Neural cell (in vitro differentiated cells): ENCODE measurements around the gene IP6K1. TPM values are rescaled to one million over a fixed set of nuclear protein-coding genes. Genes with fewer than 3 reads are reported as not detected.

ENCODE experiments used
- H2AFZ ChIP-seq: fragments of 200-600, 300-800 bp; sonication (generic), shearing (Covaris generic); 2 replicates; pipeline ENCODE4 v1.6.0; 2014; ENCODE audit warnings: low read depth, mild to moderate bottlenecking, antibody characterized with exemption, low read length, moderate library complexity
- H3F3A ChIP-seq: fragments of 200-600 bp; shearing (Covaris generic); 2 replicates; pipeline ENCODE4 v1.6.1; 2016; ENCODE audit warnings: mild to moderate bottlenecking, moderate library complexity, mixed read lengths, antibody characterized with exemption, low read length; ENCODE audit not compliant: insufficient read depth, poor library complexity, severe bottlenecking
- H3K27ac ChIP-seq: fragments of 200-600, 300-800 bp; sonication (generic), shearing (Covaris generic); 2 replicates; pipeline ENCODE4 v1.5.1; 2014; ENCODE audit warnings: mild to moderate bottlenecking, low read length, moderate library complexity
- H3K27me3 ChIP-seq: fragments of 300-800, 200-600 bp; sonication (generic), shearing (Covaris generic); 2 replicates; pipeline ENCODE4 v1.6.0; 2014; ENCODE audit warnings: mild to moderate bottlenecking, low read depth, low read length, moderate library complexity; ENCODE audit not compliant: insufficient read depth
- H3K36me3 ChIP-seq: fragments of 300-800, 200-600 bp; sonication (generic), shearing (Covaris generic); 2 replicates; pipeline ENCODE4 v1.5.1; 2014; ENCODE audit warnings: mild to moderate bottlenecking, antibody characterized with exemption, low read length, moderate library complexity; ENCODE audit not compliant: insufficient read depth
- H3K4me2 ChIP-seq: fragments of 300-800, 200-600 bp; sonication (generic), shearing (Covaris generic); 2 replicates; pipeline ENCODE4 v1.6.0; 2014; ENCODE audit warnings: mild to moderate bottlenecking, low read length
- H3K4me3 ChIP-seq: fragments of 300-800, 200-600 bp; sonication (generic), shearing (Covaris generic); 2 replicates; pipeline ENCODE4 v1.5.1; 2014; ENCODE audit warnings: mild to moderate bottlenecking, low read length, moderate library complexity
- H3K79me2 ChIP-seq: fragments of 200-600 bp; shearing (Covaris generic); replicated peaks from 2 replicates; pipeline ENCODE4 v1.6.0; 2014; ENCODE audit warnings: mild to moderate bottlenecking, low read length, moderate library complexity; ENCODE audit not compliant: insufficient read depth
- H3K9ac ChIP-seq: fragments of 300-800, 200-600 bp; sonication (generic), shearing (Covaris generic); 2 replicates; pipeline ENCODE4 v1.6.1; 2016; ENCODE audit warnings: mild to moderate bottlenecking, low read length, mixed read lengths
- H3K9me2 ChIP-seq: fragments of 200-600 bp; shearing (Covaris generic); 2 replicates; pipeline ENCODE4 v1.6.1; 2016; ENCODE audit warnings: mild to moderate bottlenecking, low read length, mixed read lengths; ENCODE audit not compliant: insufficient read depth
- H3K9me3 ChIP-seq: fragments of 200-600, 300-800 bp; sonication (generic), shearing (Covaris generic); 2 replicates; pipeline ENCODE4 v1.6.1; 2016; ENCODE audit warnings: mild to moderate bottlenecking, mixed run types, low read length, moderate library complexity, mixed read lengths
- H4K20me1 ChIP-seq: fragments of 200-600 bp; shearing (Covaris generic); 2 replicates; pipeline ENCODE4 v1.6.1; 2016; ENCODE audit warnings: mild to moderate bottlenecking, mixed run types; ENCODE audit not compliant: insufficient read depth
- CTCF ChIP-seq: fragments of 450-650 bp; IDR thresholded peaks from 2 replicates; pipeline ENCODE4 v1.5.1; 2014; ENCODE audit warnings: antibody characterized with exemption, mild to moderate bottlenecking, moderate library complexity; ENCODE audit not compliant: poor library complexity, severe bottlenecking
- EP300 ChIP-seq: fragments of 450-650 bp; conservative IDR thresholded peaks from 2 replicates; pipeline ENCODE4 v1.6.1; 2014; ENCODE audit warnings: antibody characterized with exemption, mild to moderate bottlenecking, moderate library complexity; ENCODE audit not compliant: poor library complexity, severe bottlenecking
- EZH2 ChIP-seq: fragments of 200-600, 300-800 bp; shearing (Covaris generic), sonication (generic); IDR thresholded peaks from 2 replicates; pipeline ENCODE4 v1.6.1; 2014; ENCODE audit warnings: antibody characterized with exemption, low read length, borderline replicate concordance, mild to moderate bottlenecking; ENCODE audit not compliant: insufficient read depth, poor library complexity, severe bottlenecking
- MXI1 ChIP-seq: fragments of 450-650 bp; conservative IDR thresholded peaks from 2 replicates; pipeline ENCODE4 v1.6.1; 2014; ENCODE audit warnings: antibody characterized with exemption, mild to moderate bottlenecking; ENCODE audit not compliant: poor library complexity, severe bottlenecking
- POLR2AphosphoS5 ChIP-seq: IDR thresholded peaks from 2 replicates; pipeline ENCODE4 v1.6.1; 2012
- RAD21 ChIP-seq: fragments of 450-650 bp; conservative IDR thresholded peaks from 2 replicates; pipeline ENCODE4 v1.6.1; 2014; ENCODE audit warnings: antibody characterized with exemption, mild to moderate bottlenecking, moderate library complexity
- SMC3 ChIP-seq: fragments of 450-650 bp; conservative IDR thresholded peaks from 2 replicates; pipeline ENCODE4 v1.6.1; 2014; ENCODE audit warnings: antibody characterized with exemption, mild to moderate bottlenecking, moderate library complexity; ENCODE audit not compliant: poor library complexity
- TAF1 ChIP-seq: IDR thresholded peaks from 2 replicates; pipeline ENCODE4 v1.6.1; 2012; ENCODE audit warnings: low read depth
- polyA plus RNA-seq: library from polyadenylated mRNA; depleted of rRNA; stranded (reverse); fragments of >200 nt; gene quantifications from 2 replicates; pipeline ENCODE4 v1.2.3, GENCODE V29; 2014
- TF ChIP-seq, protein P1 (sequence below): IDR thresholded peaks from 2 replicates; pipeline ENCODE4 v1.6.1; 2012; ENCODE audit warnings: borderline replicate concordance

Gene IP6K1
- polyA plus RNA-seq, 1 donor from 2014 or later: 52.7 TPM

- no peaks in the 10 kb centered on the region for H3K9me3 ChIP-seq
- no peaks in the 10 kb centered on the region for H4K20me1 ChIP-seq
- H3K4me2 ChIP-seq: no peak overlapping the region
- no peak overlapping the region for H2AFZ ChIP-seq
- H3K4me3 ChIP-seq: no peak overlapping the region
- no peaks in the 10 kb centered on the region for H3K36me3 ChIP-seq
- H3K9ac ChIP-seq: no peak overlapping the region
- TF ChIP-seq SMC3 (no peak), CTCF (no peak), EP300 (no peak), POLR2AphosphoS5 (no peak), EZH2 (no peak), TAF1 (no peak), RAD21 (no peak), MXI1 (no peak)
- TF ChIP-seq, protein P1, sequence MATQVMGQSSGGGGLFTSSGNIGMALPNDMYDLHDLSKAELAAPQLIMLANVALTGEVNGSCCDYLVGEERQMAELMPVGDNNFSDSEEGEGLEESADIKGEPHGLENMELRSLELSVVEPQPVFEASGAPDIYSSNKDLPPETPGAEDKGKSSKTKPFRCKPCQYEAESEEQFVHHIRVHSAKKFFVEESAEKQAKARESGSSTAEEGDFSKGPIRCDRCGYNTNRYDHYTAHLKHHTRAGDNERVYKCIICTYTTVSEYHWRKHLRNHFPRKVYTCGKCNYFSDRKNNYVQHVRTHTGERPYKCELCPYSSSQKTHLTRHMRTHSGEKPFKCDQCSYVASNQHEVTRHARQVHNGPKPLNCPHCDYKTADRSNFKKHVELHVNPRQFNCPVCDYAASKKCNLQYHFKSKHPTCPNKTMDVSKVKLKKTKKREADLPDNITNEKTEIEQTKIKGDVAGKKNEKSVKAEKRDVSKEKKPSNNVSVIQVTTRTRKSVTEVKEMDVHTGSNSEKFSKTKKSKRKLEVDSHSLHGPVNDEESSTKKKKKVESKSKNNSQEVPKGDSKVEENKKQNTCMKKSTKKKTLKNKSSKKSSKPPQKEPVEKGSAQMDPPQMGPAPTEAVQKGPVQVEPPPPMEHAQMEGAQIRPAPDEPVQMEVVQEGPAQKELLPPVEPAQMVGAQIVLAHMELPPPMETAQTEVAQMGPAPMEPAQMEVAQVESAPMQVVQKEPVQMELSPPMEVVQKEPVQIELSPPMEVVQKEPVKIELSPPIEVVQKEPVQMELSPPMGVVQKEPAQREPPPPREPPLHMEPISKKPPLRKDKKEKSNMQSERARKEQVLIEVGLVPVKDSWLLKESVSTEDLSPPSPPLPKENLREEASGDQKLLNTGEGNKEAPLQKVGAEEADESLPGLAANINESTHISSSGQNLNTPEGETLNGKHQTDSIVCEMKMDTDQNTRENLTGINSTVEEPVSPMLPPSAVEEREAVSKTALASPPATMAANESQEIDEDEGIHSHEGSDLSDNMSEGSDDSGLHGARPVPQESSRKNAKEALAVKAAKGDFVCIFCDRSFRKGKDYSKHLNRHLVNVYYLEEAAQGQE: no peak
- H3K27me3 ChIP-seq: peaks cover 14% of the 10 kb centered on the region
- H3K79me2 ChIP-seq: no peaks in the 10 kb centered on the region
- no peaks in the 10 kb centered on the region for H3F3A ChIP-seq
- no peaks in the 10 kb centered on the region for H3K9me2 ChIP-seq
- H3K27ac ChIP-seq: no peak overlapping the region
Measured at GRCh38 chr3:49807431-49808114, 21.2 kb upstream of the IP6K1 start.

DNA sequence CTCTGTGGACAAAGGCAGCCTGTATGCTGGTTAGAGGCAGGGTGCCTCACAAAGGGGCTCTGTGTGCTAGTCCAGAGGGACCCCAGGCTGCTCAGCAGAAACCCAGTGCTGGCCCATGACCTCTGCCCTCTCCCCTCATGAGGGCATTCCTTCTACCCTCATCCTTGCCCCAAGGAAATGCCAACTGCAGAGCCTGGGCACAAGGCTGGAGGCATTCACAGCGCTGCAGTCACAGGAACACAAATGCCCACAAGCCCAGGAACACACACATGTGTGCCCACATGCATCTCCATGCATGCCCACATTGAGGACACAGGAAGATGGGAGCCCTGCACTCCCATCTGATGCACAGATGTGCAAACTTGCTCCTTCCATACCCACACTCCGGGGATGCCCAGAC, 20.5 kb upstream of the IP6K1 start:
- no peak for TF ChIP-seq EZH2
- no peak for TF ChIP-seq SMC3
- TF ChIP-seq RAD21: no peak
- TF ChIP-seq EP300: no peak
- no peak for TF ChIP-seq MXI1
- no peak for TF ChIP-seq TAF1
- TF ChIP-seq, protein P1: no peak
- TF ChIP-seq CTCF: no peak
- TF ChIP-seq POLR2AphosphoS5: no peak
- H2AFZ ChIP-seq: no peak overlapping the region
- no peaks in the 10 kb centered on the region for H3K36me3 ChIP-seq
- H3K27ac ChIP-seq: no peak overlapping the region
- no peaks in the 10 kb centered on the region for H3K79me2 ChIP-seq
- H3K9ac ChIP-seq: no peak overlapping the region
- H3K27me3 ChIP-seq: peaks cover 14% of the 10 kb centered on the region
- H4K20me1 ChIP-seq: no peaks in the 10 kb centered on the region
- no peaks in the 10 kb centered on the region for H3K9me2 ChIP-seq
- no peaks in the 10 kb centered on the region for H3F3A ChIP-seq
- no peak overlapping the region for H3K4me3 ChIP-seq
- no peak overlapping the region for H3K4me2 ChIP-seq
- no peaks in the 10 kb centered on the region for H3K9me3 ChIP-seq
